Measurements from ENCODE around the gene CHML.

Gene CHML

GRCh38 chr1:241615043-241615974 lies 24.9 kb downstream of the CHML start:
- DNase-seq = no peak

- DNase-seq = no peak
These were observed 25.6 kb downstream of the CHML start for GRCh38 chr1:241614572-241614971.

- DNase-seq = no peak
These were observed 26.0 kb downstream of the CHML start for GRCh38 chr1:241614144-241614543.

GRCh38 chr1:241612533-241613477 lies 27.4 kb downstream of the CHML start:
- DNase-seq = no peak

- no peak for DNase-seq
These were observed 28.4 kb downstream of the CHML start for GRCh38 chr1:241611736-241612135.

GRCh38 chr1:241611063-241611462 lies 29.1 kb downstream of the CHML start:
- DNase-seq = no peak

GRCh38 chr1:241610056-241610815 lies 29.9 kb downstream of the CHML start:
- no peak for DNase-seq

GRCh38 chr1:241608379-241609033 lies 31.7 kb downstream of the CHML start:
- no peak for DNase-seq

GRCh38 chr1:241607497-241607896 lies 32.7 kb downstream of the CHML start:
- DNase-seq = no peak

GRCh38 chr1:241606544-241606943 lies 33.6 kb downstream of the CHML start:
- DNase-seq = no peak

- no peak for DNase-seq
These were observed 34.9 kb downstream of the CHML start for GRCh38 chr1:241605146-241605805.

- DNase-seq = no peak
These were observed 36.4 kb downstream of the CHML start for GRCh38 chr1:241603731-241604245.

- no peak for DNase-seq
These were observed 39.7 kb downstream of the CHML start for GRCh38 chr1:241600496-241600901.

- DNase-seq = no peak
These were observed 41.9 kb downstream of the CHML start for GRCh38 chr1:241598249-241598648.

GRCh38 chr1:241596633-241597032 lies 43.5 kb downstream of the CHML start:
- DNase-seq = no peak

GRCh38 chr1:241593186-241593585 lies 47.0 kb downstream of the CHML start:
- no peak for DNase-seq

GRCh38 chr1:241592273-241592958 lies 47.8 kb downstream of the CHML start:
- no peak for DNase-seq

- DNase-seq = no peak
These were observed 48.4 kb downstream of the CHML start for GRCh38 chr1:241591736-241592135.

- DNase-seq = no peak
These were observed 48.9 kb downstream of the CHML start for GRCh38 chr1:241591317-241591716.

GRCh38 chr1:241590719-241591118 lies 49.5 kb downstream of the CHML start:
- no peak for DNase-seq

Measured in NK-92 treated with Interleukin-12 subunit alpha and Interleukin-12 subunit beta, amount 100 ng/mL, for 24 hours (cell line).